ENCODE results near the gene CACNG7. TPM values are rescaled to one million over a fixed set of nuclear protein-coding genes. Genes with fewer than 3 reads are reported as not detected.

Gene CACNG7
- total RNA-seq, 2 experiments from 2014 or later = not detected

DNA sequence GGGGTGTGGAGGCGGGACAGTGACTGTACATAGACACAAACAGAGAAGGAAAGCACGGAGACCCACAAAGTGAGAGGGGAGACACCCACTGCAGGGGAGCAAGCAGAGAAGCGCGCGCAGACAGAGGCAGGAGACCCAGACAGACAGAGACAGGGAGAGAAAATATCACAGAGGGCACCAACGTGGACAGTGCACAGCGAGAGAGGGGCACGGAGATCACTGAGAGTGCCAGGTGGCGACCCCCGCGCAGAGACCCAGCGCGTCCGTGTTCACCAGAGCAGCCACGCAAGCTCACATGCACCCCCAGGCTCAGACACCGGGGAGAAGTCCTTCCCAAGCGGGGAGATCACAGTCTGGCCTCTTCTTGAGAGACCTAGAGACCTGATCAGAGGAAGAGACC is 1.4 kb upstream of the CACNG7 start:
- Mint-ChIP-seq H3K36me3 (ENCODE audit: low read depth) (peaks cover 2% of the 10 kb centered on the region), H3K4me3 (no peak overlapping the region), H3K27ac (no peak overlapping the region), H3K4me1 (ENCODE audit: low read depth) (peaks cover 14% of the 10 kb centered on the region), H3K27me3 (peaks cover 68% of the 10 kb centered on the region), H3K9me3 (no peaks in the 10 kb centered on the region)
- CTCF ChIA-PET = interaction anchor here (0.5 to 1.6 kb wide), 8 partner anchors 8 to 124 kb away, joined by 3 to 5 read pairs (median 3); no protein-coding TSS in a partner anchor
- no peak for DNase-seq
- intact Hi-C loops (cut with micrococcal nuclease) = loop anchor here (10.0 kb wide), 1 partner anchor 63 kb away; no protein-coding TSS in a partner anchor
- no peak for ATAC-seq
- TF ChIP-seq, protein P1, sequence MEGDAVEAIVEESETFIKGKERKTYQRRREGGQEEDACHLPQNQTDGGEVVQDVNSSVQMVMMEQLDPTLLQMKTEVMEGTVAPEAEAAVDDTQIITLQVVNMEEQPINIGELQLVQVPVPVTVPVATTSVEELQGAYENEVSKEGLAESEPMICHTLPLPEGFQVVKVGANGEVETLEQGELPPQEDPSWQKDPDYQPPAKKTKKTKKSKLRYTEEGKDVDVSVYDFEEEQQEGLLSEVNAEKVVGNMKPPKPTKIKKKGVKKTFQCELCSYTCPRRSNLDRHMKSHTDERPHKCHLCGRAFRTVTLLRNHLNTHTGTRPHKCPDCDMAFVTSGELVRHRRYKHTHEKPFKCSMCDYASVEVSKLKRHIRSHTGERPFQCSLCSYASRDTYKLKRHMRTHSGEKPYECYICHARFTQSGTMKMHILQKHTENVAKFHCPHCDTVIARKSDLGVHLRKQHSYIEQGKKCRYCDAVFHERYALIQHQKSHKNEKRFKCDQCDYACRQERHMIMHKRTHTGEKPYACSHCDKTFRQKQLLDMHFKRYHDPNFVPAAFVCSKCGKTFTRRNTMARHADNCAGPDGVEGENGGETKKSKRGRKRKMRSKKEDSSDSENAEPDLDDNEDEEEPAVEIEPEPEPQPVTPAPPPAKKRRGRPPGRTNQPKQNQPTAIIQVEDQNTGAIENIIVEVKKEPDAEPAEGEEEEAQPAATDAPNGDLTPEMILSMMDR (IDR thresholded peaks at IDR 0.05) = no peak
- POLR2A ChIA-PET = no interaction called here

DNA sequence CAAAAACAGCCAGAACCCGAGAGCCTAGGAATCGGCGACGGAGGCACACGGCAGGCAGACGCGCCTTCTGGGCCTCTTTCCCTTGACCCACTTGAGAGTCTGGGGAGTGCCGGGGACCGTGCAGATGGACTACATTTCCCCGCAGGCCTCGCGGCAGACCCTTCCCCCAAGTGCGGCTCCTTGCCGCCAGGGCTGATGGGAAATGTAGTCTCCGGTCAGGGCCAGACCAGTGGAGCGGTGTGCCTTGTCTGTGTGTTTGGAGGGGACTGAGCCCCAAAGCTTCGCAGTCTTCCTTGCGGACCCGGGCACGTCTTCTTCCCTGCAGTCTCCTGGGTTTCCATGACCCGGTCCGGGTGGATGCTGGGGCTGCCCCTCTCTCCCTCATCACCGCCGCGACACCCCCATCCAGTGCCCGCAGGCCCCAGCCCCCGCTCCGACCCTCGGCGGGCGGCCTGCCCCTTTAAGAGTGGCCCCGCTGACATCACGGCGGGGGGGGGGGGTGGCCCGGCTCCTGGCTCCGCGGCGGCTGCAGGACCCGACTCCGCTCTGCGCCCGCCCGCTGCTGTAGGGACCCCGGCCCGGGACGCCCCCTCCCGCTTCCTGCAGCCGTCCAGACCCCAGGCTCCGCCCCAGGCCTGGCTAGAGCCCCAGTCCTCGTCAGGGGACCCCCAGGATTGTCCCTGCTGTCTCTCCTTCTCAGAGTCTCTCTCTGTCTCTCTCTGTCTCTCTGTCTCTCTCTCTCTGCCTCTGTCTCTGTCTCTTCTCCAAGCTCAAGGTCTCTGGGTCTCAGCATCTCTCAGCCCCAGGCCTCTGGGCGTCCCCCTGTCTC is 758 bp upstream of the CACNG7 start:
- DNase-seq (peak; percentile 73), ATAC-seq (peak; percentile 92)
- Mint-ChIP-seq H3K4me3 (no peak overlapping the region), H3K27me3 (peaks cover 65% of the 10 kb centered on the region), H3K36me3 (ENCODE audit: low read depth) (no peaks in the 10 kb centered on the region), H3K9me3 (no peaks in the 10 kb centered on the region), H3K4me1 (ENCODE audit: low read depth) (peaks cover 14% of the 10 kb centered on the region), H3K27ac (no peak overlapping the region)
- intact Hi-C loops (cut with micrococcal nuclease) = loop anchor here (10.0 kb wide), 1 partner anchor 64 kb away; no protein-coding TSS in a partner anchor
- TF ChIP-seq, protein P1 (IDR thresholded peaks at IDR 0.05) = no peak
- POLR2A ChIA-PET = no interaction called here
- CTCF ChIA-PET = interaction anchor here (0.8 to 1.6 kb wide), 4 partner anchors 7 to 123 kb away, joined by 3 to 5 read pairs (median 3); no protein-coding TSS in a partner anchor

DNA sequence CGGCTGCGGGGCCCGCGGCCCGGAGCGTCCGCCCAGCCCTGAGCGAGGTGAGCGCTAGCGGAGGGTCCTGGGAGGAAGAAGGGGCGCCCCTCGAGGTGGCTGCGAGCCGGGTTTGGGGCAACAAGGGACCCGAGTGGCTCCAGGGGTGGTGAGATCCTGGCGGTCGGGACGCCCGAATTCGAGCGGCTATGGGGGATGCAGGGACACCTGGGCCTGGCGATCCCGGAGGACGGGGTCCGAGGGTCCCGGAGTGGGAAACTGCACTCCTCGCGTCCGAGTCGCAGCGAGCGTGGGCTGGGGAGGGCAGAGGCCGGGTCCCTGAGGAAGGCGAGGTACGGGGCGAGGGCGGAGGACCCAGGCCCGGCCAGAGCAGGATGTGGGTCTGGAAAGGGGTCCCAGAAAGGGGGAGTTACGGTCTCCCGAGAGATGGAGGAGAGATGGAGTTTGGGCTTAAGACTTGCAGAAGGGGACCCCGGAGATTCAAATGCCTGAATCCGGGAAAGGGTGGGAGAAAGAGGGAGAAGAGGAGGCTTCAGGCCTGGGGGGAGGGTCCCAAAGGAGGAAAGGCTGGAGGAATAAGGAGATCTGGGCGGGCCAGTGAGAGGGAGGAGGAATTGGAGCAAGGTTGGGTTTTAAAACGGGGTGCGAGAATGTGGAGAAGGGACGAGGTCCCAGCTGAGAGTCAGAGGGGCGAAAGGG is 542 bp downstream of the CACNG7 start:
- POLR2A ChIA-PET = no interaction called here
- H3K36me3 Mint-ChIP-seq (ENCODE audit: low read depth) = no peaks in the 10 kb centered on the region
- intact Hi-C loops (cut with micrococcal nuclease) = loop anchor here (10.0 kb wide), 1 partner anchor 65 kb away; no protein-coding TSS in a partner anchor
- CTCF ChIA-PET = no interaction called here
- TF ChIP-seq, protein P1 (IDR thresholded peaks at IDR 0.05) = no peak
- H3K4me1 Mint-ChIP-seq (ENCODE audit: low read depth) = peaks cover 14% of the 10 kb centered on the region
- H3K4me3 Mint-ChIP-seq = no peak overlapping the region
- peaks cover 59% of the 10 kb centered on the region for H3K27me3 Mint-ChIP-seq
- no peaks in the 10 kb centered on the region for H3K9me3 Mint-ChIP-seq
- ATAC-seq (no peak), DNase-seq (no peak)
- no peak overlapping the region for H3K27ac Mint-ChIP-seq

DNA sequence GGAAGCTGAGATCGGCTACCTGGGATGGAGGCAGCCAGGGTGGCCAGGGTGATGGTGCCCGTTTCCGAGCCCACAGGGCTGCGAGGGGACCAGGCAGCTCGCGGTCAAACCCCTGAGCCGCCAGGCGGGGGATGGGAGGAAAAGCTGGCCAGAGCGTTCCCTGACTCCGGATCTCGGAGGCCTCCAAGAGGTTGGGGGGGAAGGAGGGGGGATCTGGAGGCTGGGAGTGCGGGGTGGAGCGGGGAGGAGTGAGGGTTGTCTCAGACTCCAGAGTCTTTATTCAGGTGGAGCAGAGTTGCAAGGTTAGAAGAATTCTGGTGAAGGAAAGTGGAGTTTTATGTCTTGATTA is 1.1 kb downstream of the CACNG7 start:
- Mint-ChIP-seq H3K9me3 (no peaks in the 10 kb centered on the region), H3K36me3 (ENCODE audit: low read depth) (no peaks in the 10 kb centered on the region), H3K27me3 (peaks cover 57% of the 10 kb centered on the region), H3K4me3 (no peak overlapping the region), H3K4me1 (ENCODE audit: low read depth) (peaks cover 14% of the 10 kb centered on the region), H3K27ac (no peak overlapping the region)
- ATAC-seq (no peak), DNase-seq (no peak)
- TF ChIP-seq, protein P1 (IDR thresholded peaks at IDR 0.05) = no peak
- CTCF ChIA-PET = interaction anchor here (1.1 kb wide), 1 partner anchor 117 kb away, joined by 4 read pairs; no protein-coding TSS in a partner anchor
- intact Hi-C loops (cut with micrococcal nuclease) = no loop called here
- POLR2A ChIA-PET = no interaction called here

Measured in activated CD8-positive, alpha-beta T cell treated with anti-CD3 and anti-CD28 coated beads for 36 hours (primary cell).